H9 (cell line): ENCODE data around the gene MAP4K3. TPM values are rescaled to one million over a fixed set of nuclear protein-coding genes. Genes with fewer than 3 reads are reported as not detected.

Experiments
- DNase-seq: peaks from one replicate; pipeline ENCODE4 v3.0.0-alpha.2; 2017
- H2AFZ ChIP-seq: one replicate; pipeline ENCODE4 v1.6.1; 2013; ENCODE audit warnings: mild to moderate bottlenecking, low read length, control low read depth, moderate library complexity
- H2AK5ac ChIP-seq: 2 replicates; pipeline ENCODE4 v1.6.1; 2013; ENCODE audit warnings: low read length, control low read depth, mixed read lengths; ENCODE audit not compliant: insufficient read length
- H2BK120ac ChIP-seq: one replicate; pipeline ENCODE4 v1.6.1; 2013; ENCODE audit warnings: low read depth, mild to moderate bottlenecking, low read length, control low read depth, inconsistent platforms; ENCODE audit not compliant: poor library complexity, severe bottlenecking
- H2BK12ac ChIP-seq: 2 replicates; pipeline ENCODE4 v1.6.1; 2013; ENCODE audit warnings: low read length, control low read depth, mixed read lengths, low read depth; ENCODE audit not compliant: insufficient read length
- H2BK15ac ChIP-seq: 2 replicates; pipeline ENCODE4 v1.6.1; 2013; ENCODE audit warnings: low read depth, low read length, control low read depth
- H2BK20ac ChIP-seq: one replicate; pipeline ENCODE4 v1.6.1; 2013; ENCODE audit warnings: low read depth, mild to moderate bottlenecking, low read length, control low read depth, inconsistent platforms; ENCODE audit not compliant: poor library complexity, severe bottlenecking
- H2BK5ac ChIP-seq: 2 replicates; pipeline ENCODE4 v1.6.1; 2013; ENCODE audit warnings: low read length, control low read depth, mixed read lengths; ENCODE audit not compliant: insufficient read length
- H3K14ac ChIP-seq: 2 replicates; pipeline ENCODE4 v1.6.1; 2013; ENCODE audit warnings: low read length, control low read depth; ENCODE audit not compliant: insufficient read depth
- H3K18ac ChIP-seq: 2 replicates; pipeline ENCODE4 v1.6.1; 2013; ENCODE audit warnings: low read depth, mild to moderate bottlenecking, mixed read lengths, low read length, control low read depth; ENCODE audit not compliant: insufficient read length
- H3K23ac ChIP-seq: 2 replicates; pipeline ENCODE4 v1.6.1; 2013; ENCODE audit warnings: low read length, control low read depth, mixed read lengths, low read depth; ENCODE audit not compliant: insufficient read length
- H3K23me2 ChIP-seq: 2 replicates; pipeline ENCODE4 v1.6.1; 2013; ENCODE audit warnings: low read depth, mild to moderate bottlenecking, mixed read lengths, low read length, control low read depth; ENCODE audit not compliant: insufficient read length, poor library complexity, severe bottlenecking
- H3K27ac ChIP-seq: 2 replicates; pipeline ENCODE4 v1.5.1; 2013; ENCODE audit warnings: low read length, control low read depth, mixed read lengths, low read depth; ENCODE audit not compliant: insufficient read length
- H3K27me3 ChIP-seq: 2 replicates; pipeline ENCODE4 v1.6.1; 2013; ENCODE audit warnings: low read length, control low read depth, inconsistent platforms; ENCODE audit not compliant: insufficient read depth
- H3K4ac ChIP-seq: 2 replicates; pipeline ENCODE4 v1.6.1; 2013; ENCODE audit warnings: low read depth, mild to moderate bottlenecking, control low read depth, inconsistent platforms, low read length, moderate library complexity
- H3K4me1 ChIP-seq: 2 replicates; pipeline ENCODE4 v1.6.1; 2013; ENCODE audit warnings: low read length, control low read depth, inconsistent platforms; ENCODE audit not compliant: insufficient read depth
- H3K4me2 ChIP-seq: 2 replicates; pipeline ENCODE4 v1.6.1; 2013; ENCODE audit warnings: low read length, control low read depth, mixed read lengths; ENCODE audit not compliant: insufficient read length, insufficient read depth
- H3K56ac ChIP-seq: 2 replicates; pipeline ENCODE4 v1.6.1; 2013; ENCODE audit warnings: low read depth, mild to moderate bottlenecking, mixed read lengths, low read length, control low read depth; ENCODE audit not compliant: insufficient read length
- H3K79me1 ChIP-seq: 2 replicates; pipeline ENCODE4 v1.6.1; 2013; ENCODE audit warnings: low read depth, mild to moderate bottlenecking, moderate library complexity, low read length, control low read depth, inconsistent platforms; ENCODE audit not compliant: insufficient read depth, poor library complexity, severe bottlenecking
- H3K79me2 ChIP-seq: 2 replicates; pipeline ENCODE4 v1.6.1; 2013; ENCODE audit warnings: low read length, control low read depth, inconsistent platforms; ENCODE audit not compliant: insufficient read depth
- H3K9ac ChIP-seq: 2 replicates; pipeline ENCODE4 v1.6.1; 2013; ENCODE audit warnings: low read length, control low read depth, mixed read lengths; ENCODE audit not compliant: insufficient read length; ENCODE audit errors: extremely low read depth
- H3K9me3 ChIP-seq: one replicate; pipeline ENCODE4 v1.6.1; 2013; ENCODE audit warnings: low read depth, low read length, inconsistent platforms; ENCODE audit not compliant: control insufficient read depth
- H3T11ph ChIP-seq: one replicate; pipeline ENCODE4 v1.6.1; 2013; ENCODE audit warnings: mild to moderate bottlenecking, low read length, control low read depth, inconsistent platforms
- H4K20me1 ChIP-seq: one replicate; pipeline ENCODE4 v1.6.1; 2013; ENCODE audit not compliant: control insufficient read depth, insufficient read length, insufficient read depth
- H4K5ac ChIP-seq: 2 replicates; pipeline ENCODE4 v1.6.1; 2013; ENCODE audit warnings: low read depth, mild to moderate bottlenecking, mixed read lengths, low read length, control low read depth; ENCODE audit not compliant: insufficient read length
- H4K8ac ChIP-seq: replicated peaks from 2 replicates; pipeline ENCODE4 v1.6.1; 2013; ENCODE audit warnings: low read length, control low read depth, mixed read lengths, low read depth; ENCODE audit not compliant: insufficient read length
- H4K91ac ChIP-seq: 2 replicates; pipeline ENCODE4 v1.6.1; 2013; ENCODE audit warnings: low read depth, mild to moderate bottlenecking, moderate library complexity, mixed read lengths, low read length, control low read depth; ENCODE audit not compliant: insufficient read length
- H3K27ac Mint-ChIP-seq, 3 experiments: 2 replicates in 2 of 3; 3 replicates in 1 of 3; pipeline ENCODE4 v1.8.0; 2020 to 2021; ENCODE audit warnings: mixed read lengths in 3 of 3, mild to moderate bottlenecking in 1 of 3, moderate library complexity in 1 of 3
- H3K27me3 Mint-ChIP-seq: 2 replicates; pipeline ENCODE4 v1.8.0; 2021; ENCODE audit warnings: low read depth, mild to moderate bottlenecking, moderate library complexity, mixed read lengths
- H3K36me3 Mint-ChIP-seq, 3 experiments: 2 replicates in 2 of 3; 3 replicates in 1 of 3; pipeline ENCODE4 v1.8.0; 2020 to 2021; ENCODE audit warnings: low read depth in 3 of 3, mixed read lengths in 3 of 3; ENCODE audit not compliant: insufficient read depth in 1 of 3
- H3K4me1 Mint-ChIP-seq, 2 experiments: 2 replicates each; pipeline ENCODE4 v1.8.0; 2020; ENCODE audit warnings: mixed read lengths in 2 of 2
- H3K4me3 Mint-ChIP-seq, 2 experiments: 2 replicates in 1 of 2; 3 replicates in 1 of 2; pipeline ENCODE4 v1.8.0; 2020 to 2021; ENCODE audit warnings: mild to moderate bottlenecking in 2 of 2, mixed read lengths in 2 of 2, moderate library complexity in 1 of 2
- H3K9me3 Mint-ChIP-seq, 2 experiments: 2 replicates in 1 of 2; 3 replicates in 1 of 2; pipeline ENCODE4 v1.8.0; 2020; ENCODE audit warnings: mild to moderate bottlenecking in 2 of 2, mixed read lengths in 2 of 2, moderate library complexity in 1 of 2
- CTCF ChIP-seq: fragments of 200-600 bp; sonication (generic); conservative IDR thresholded peaks from 3 replicates; pipeline ENCODE4 v1.8.0; 2021; ENCODE audit warnings: antibody characterized with exemption, mild to moderate bottlenecking
- WGBS: extraction: QIAGEN DNeasy Blood & Tissue Kit; methylation state at CpG from one replicate; pipeline ENCODE4 v1.1.7; 2013; ENCODE audit warnings: missing lambda C conversion rate, low lambda C conversion rate, mixed read lengths; ENCODE audit not compliant: insufficient read length; ENCODE audit errors: extremely low coverage; 5-methylcytosine and 5-hydroxymethylcytosine counted together
- total RNA-seq: library from RNA; stranded (reverse); gene quantifications from 2 replicates; pipeline ENCODE4 v1.2.1, GENCODE V29; 2021

Gene MAP4K3
- total RNA-seq, 1 experiment from 2014 or later, result 37.9 TPM

GRCh38 chr2:39356922-39357639 is 80.0 kb downstream of the MAP4K3 start:
- no peaks in the 10 kb centered on the region for H4K20me1 ChIP-seq
- no peak overlapping the region for H4K91ac ChIP-seq
- no peak overlapping the region for H2BK20ac ChIP-seq
- H3K4me3 Mint-ChIP-seq, result no peak overlapping the region
- no peaks in the 10 kb centered on the region for H3K23me2 ChIP-seq
- peaks cover 37 to 38% of the 10 kb centered on the region in 2 experiments for H3K9me3 Mint-ChIP-seq
- no peak overlapping the region for H3K14ac ChIP-seq
- H3K4me1 Mint-ChIP-seq, result peaks cover 22 to 24% of the 10 kb centered on the region in 2 experiments
- no peak overlapping the region for H3K4ac ChIP-seq
- no peak for TF ChIP-seq CTCF
- peaks cover 3% of the 10 kb centered on the region for H3K4me1 ChIP-seq
- no peaks in the 10 kb centered on the region for H3K27me3 ChIP-seq
- peak overlapping the region; percentile 40 for H3K27ac ChIP-seq
- H2BK12ac ChIP-seq, result no peak overlapping the region
- DNase-seq, result no peak
- no peak overlapping the region for H3K9ac ChIP-seq
- H3K79me1 ChIP-seq, result peaks cover 5% of the 10 kb centered on the region
- no peak overlapping the region for H2BK5ac ChIP-seq
- H2AK5ac ChIP-seq, result no peak overlapping the region
- peak overlapping the region; percentile 28 to 97 (median 52); a peak in 4 of 7 replicates for H3K27ac Mint-ChIP-seq
- no peak overlapping the region for H3T11ph ChIP-seq
- H3K23ac ChIP-seq, result no peak overlapping the region
- no peak overlapping the region for H3K18ac ChIP-seq
- no peak overlapping the region for H2BK120ac ChIP-seq
- H3K36me3 Mint-ChIP-seq, result peaks cover 46 to 60% (median 50%) of the 10 kb centered on the region in 3 experiments
- H3K79me2 ChIP-seq, result peaks cover 5% of the 10 kb centered on the region; the same call in 1 of the 2 replicates
- WGBS, result no CpG with 5 or more reads among the region's 1 CpG
- no peak overlapping the region for H3K4me2 ChIP-seq
- H3K27me3 Mint-ChIP-seq, result peaks cover 5% of the 10 kb centered on the region
- H2BK15ac ChIP-seq, result no peak overlapping the region
- H3K9me3 ChIP-seq, result peaks cover 26% of the 10 kb centered on the region
- no peak overlapping the region for H2AFZ ChIP-seq
- H4K5ac ChIP-seq, result no peak overlapping the region
- no peak overlapping the region for H3K56ac ChIP-seq
- no peak overlapping the region for H4K8ac ChIP-seq
